HG02840 (cell line): ENCODE results near the gene SYNE1.
"Not testable (repeated sequence)": the region's sequence is repeated elsewhere in the genome, so short reads cannot be mapped to it uniquely, and the experiment has no call there.

Source experiments
- ATAC-seq: cut with Tn5 transposase; IDR thresholded peaks from one replicate; pipeline ENCODE4 v1.9.1; 2021; ENCODE audit warnings: mild to moderate bottlenecking, moderate library complexity, moderate number of reproducible peaks; ENCODE audit not compliant: unreplicated experiment, low FRiP score

Gene SYNE1

GRCh38 chr6:152089992-152090391, 547.2 kb downstream of the SYNE1 start:
- ATAC-seq: no peak

- no peak for ATAC-seq
Observed at GRCh38 chr6:152087701-152088100, 549.5 kb downstream of the SYNE1 start.

GRCh38 chr6:152087096-152087495, 550.1 kb downstream of the SYNE1 start:
- ATAC-seq: no peak

GRCh38 chr6:152086223-152086873, 550.8 kb downstream of the SYNE1 start:
- no peak for ATAC-seq

GRCh38 chr6:152085451-152085921, 551.7 kb downstream of the SYNE1 start:
- ATAC-seq: no peak

- no peak for ATAC-seq
Observed at GRCh38 chr6:152078804-152079203, 558.4 kb downstream of the SYNE1 start.

GRCh38 chr6:152078001-152078400, 559.2 kb downstream of the SYNE1 start:
- ATAC-seq: no peak

- ATAC-seq: not testable (repeated sequence)
Observed at GRCh38 chr6:152076242-152076641, 560.9 kb downstream of the SYNE1 start.

- ATAC-seq: no peak
Observed at GRCh38 chr6:152071843-152072242, 565.3 kb downstream of the SYNE1 start.
